ENCODE data around the gene MATN1.

Gene MATN1

GRCh38 chr1:30712583-30712982, 10.8 kb downstream of the MATN1 start:
- TF ChIP-seq CTCF (conservative IDR thresholded peaks at IDR 0.05; ENCODE audit: control insufficient read depth, insufficient read depth, low read depth, low read length), result no peak
- H3K4me3 ChIP-seq (ENCODE audit: control insufficient read depth, low read depth, low read length), result no peak overlapping the region
- DNase-seq (ENCODE audit: low read depth), result no peak

- no peak for DNase-seq (ENCODE audit: low read depth)
- no peak for TF ChIP-seq CTCF (conservative IDR thresholded peaks at IDR 0.05; ENCODE audit: control insufficient read depth, insufficient read depth, low read depth, low read length)
- H3K4me3 ChIP-seq (ENCODE audit: control insufficient read depth, low read depth, low read length), result no peak overlapping the region
Observed at GRCh38 chr1:30710407-30710806, 13.0 kb downstream of the MATN1 start.

DNA sequence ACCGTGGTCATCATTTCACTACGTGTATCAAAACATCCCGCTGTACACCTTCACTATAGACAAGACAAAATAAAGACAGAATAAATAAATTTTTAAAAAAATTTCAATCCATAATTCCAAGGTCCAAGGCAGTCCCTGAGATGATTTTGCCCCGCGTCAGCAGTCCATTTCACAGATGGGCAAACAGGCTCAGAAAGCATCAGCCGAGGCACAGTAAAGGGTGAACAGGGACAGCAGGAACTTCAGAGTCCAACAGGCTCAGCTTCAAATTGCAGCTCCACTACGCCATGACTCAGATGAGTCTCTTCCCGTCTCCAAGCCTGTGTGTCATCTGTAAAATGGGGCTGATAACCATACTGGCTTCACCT, 15.0 kb downstream of the MATN1 start:
- TF ChIP-seq CTCF (conservative IDR thresholded peaks at IDR 0.05; ENCODE audit: control insufficient read depth, insufficient read depth, low read depth, low read length), result no peak
- no peak overlapping the region for H3K4me3 ChIP-seq (ENCODE audit: control insufficient read depth, low read depth, low read length)
- DNase-seq (ENCODE audit: low read depth), result no peak

DNA sequence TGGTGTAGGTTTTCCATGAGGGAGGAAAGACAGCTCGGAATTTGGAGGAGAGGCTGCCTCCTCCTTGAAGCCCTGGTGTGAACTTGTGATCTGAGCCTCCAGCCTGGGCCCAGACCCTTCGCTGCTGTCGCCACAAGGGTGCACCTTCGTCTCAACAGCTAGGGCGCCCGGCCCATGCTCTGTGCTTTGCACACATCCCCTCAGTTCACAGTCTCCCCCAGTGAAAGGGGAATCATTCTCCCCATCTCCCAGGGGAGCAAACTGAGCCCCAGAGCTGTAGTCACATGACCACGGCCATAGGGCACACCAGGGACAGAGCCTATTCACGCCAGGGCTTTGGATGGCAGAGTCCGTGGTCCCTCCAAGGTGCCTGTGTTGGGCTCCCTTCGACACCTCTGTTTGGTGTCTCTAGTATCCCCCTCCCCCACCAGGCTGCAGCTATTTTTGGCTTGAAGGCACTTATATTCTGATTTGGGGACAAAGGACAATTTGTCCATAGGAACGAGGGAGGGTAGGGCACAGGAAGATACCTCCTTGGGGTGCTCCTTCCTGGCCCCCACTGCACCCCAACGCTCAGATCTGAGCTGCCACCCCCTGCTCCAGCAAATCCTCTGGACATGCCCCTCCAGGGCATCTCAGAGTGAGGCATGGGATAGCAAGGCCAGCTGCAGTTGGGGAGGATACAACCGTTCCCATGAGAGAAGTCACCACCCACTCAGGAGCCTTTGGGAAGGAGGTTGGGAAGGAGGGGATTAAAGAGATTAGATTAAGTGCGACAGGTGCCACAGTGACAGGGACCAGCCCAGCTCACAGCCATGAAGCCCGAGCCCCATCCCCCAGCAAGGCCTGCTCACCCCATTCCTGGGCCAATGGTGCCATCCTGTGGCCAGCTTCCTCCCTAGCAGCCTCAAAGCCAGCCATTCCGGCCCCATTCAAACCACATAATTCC, 15.7 kb downstream of the MATN1 start:
- peak; percentile 61 for DNase-seq (ENCODE audit: low read depth)
- peak; percentile 84 for TF ChIP-seq CTCF (conservative IDR thresholded peaks at IDR 0.05; ENCODE audit: control insufficient read depth, insufficient read depth, low read depth, low read length)
- H3K4me3 ChIP-seq (ENCODE audit: control insufficient read depth, low read depth, low read length), result no peak overlapping the region

DNA sequence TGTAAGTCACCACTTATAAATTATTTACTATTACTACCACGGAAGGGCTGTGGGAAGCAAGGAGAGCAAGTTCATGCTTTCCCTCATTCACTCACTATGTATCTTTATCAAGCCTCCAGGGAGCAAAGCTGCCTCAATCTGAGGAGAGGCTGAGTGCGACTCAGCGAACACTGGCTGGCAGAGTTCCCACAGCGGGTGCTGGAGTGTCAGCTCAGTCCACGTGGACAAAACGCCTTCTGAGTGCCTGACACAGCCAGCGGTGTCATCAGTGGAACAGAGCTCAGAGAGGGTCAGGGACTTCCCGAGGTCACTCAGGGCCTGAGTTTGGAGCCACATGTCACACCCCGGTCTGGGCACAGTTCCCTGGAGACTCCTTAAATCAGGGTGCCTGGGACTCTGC, 16.9 kb downstream of the MATN1 start:
- peak; percentile 58 for DNase-seq (ENCODE audit: low read depth)
- no peak overlapping the region for H3K4me3 ChIP-seq (ENCODE audit: control insufficient read depth, low read depth, low read length)
- no peak for TF ChIP-seq CTCF (conservative IDR thresholded peaks at IDR 0.05; ENCODE audit: control insufficient read depth, insufficient read depth, low read depth, low read length)

DNA sequence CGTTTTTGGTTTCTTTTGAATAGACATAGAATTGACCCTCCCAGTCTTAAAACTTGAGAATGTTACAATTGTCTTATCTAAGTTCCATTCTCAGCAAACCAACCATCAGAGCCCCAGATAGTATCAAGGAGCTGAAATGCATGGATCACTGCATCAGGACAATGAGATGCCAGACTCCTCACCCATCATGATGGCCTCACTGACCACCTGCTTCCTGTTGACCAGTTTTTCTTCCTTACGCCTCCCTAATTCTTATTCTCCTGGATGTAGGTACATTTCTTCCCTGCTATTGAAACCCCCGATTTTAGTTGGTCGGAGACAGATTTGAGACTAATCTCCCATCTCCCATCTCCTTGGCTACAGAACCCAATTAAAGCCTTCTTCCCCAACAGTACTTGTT, 17.7 kb downstream of the MATN1 start:
- no peak for DNase-seq (ENCODE audit: low read depth)

More for the DNA sequence above, 17.7 kb downstream of the MATN1 start:
- TF ChIP-seq CTCF (conservative IDR thresholded peaks at IDR 0.05; ENCODE audit: control insufficient read depth, insufficient read depth, low read depth, low read length), result no peak
- no peak overlapping the region for H3K4me3 ChIP-seq (ENCODE audit: control insufficient read depth, low read depth, low read length)

All from fibroblast of mammary gland (primary cell).